ENCODE results near the gene THAP11.
"Not testable (repeated sequence)": the region's sequence is repeated elsewhere in the genome, so short reads cannot be mapped to it uniquely, and the experiment has no call there.

THAP11 gene

GRCh38 chr16:67861877-67862276 lies 19.8 kb downstream of the THAP11 start:
- peaks cover 44% of the 10 kb centered on the region for H3K36me3 ChIP-seq (replicated peaks)
- no peak overlapping the region for H3K4me3 ChIP-seq
- in situ Hi-C loops (cut with MboI; ENCODE audit: low sequenced_read_pairs): no loop called here
- no peaks in the 10 kb centered on the region for H3K4me1 ChIP-seq
- H3K9me3 ChIP-seq: no peaks in the 10 kb centered on the region
- H3K27me3 ChIP-seq (ENCODE audit: low read depth): no peaks in the 10 kb centered on the region
- no peak for DNase-seq (ENCODE audit: low spot score in 2 of 2)

- no peaks in the 10 kb centered on the region for H3K4me1 ChIP-seq
- in situ Hi-C loops (cut with MboI; ENCODE audit: low sequenced_read_pairs): no loop called here
- H3K36me3 ChIP-seq (replicated peaks): peaks cover 54% of the 10 kb centered on the region
- H3K27me3 ChIP-seq (ENCODE audit: low read depth): no peaks in the 10 kb centered on the region
- no peak for DNase-seq (ENCODE audit: low spot score in 2 of 2)
- H3K9me3 ChIP-seq: no peaks in the 10 kb centered on the region
- no peak overlapping the region for H3K4me3 ChIP-seq
These were observed 20.8 kb downstream of the THAP11 start for GRCh38 chr16:67862623-67863583.

- H3K4me3 ChIP-seq; DNase-seq (ENCODE audit: low spot score in 2 of 2); H3K27me3 ChIP-seq (ENCODE audit: low read depth); H3K4me1 ChIP-seq; in situ Hi-C loops (cut with MboI; ENCODE audit: low sequenced_read_pairs); H3K9me3 ChIP-seq: not testable (repeated sequence)
- peaks cover 65% of the 10 kb centered on the region for H3K36me3 ChIP-seq (replicated peaks)
These were observed 21.9 kb downstream of the THAP11 start for GRCh38 chr16:67864044-67864443.

DNA sequence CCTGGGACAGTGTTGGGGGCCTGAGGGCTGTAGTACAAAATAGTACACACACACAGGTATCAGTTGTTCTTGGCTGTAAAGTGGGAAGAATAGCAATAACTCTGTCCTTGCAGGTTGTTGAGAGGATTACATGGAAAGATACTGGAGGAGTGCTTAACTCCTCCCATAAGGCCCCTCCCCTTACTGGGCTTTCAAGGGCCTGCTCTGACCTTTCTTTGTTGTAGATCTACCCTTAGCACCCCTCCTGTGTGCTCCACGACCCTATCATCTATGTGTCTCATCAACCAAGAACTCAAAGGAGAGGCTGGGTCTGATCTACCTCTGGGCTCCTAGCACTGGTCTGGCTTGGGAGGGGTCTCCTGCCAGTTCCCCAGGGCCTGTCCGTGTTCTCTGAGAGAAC lies 22.5 kb downstream of the THAP11 start:
- Histone ChIP-seq H3K27me3 (ENCODE audit: low read depth) (no peaks in the 10 kb centered on the region), H3K9me3 (no peaks in the 10 kb centered on the region), H3K4me3 (no peak overlapping the region), H3K4me1 (no peaks in the 10 kb centered on the region), H3K36me3 (replicated peaks) (peaks cover 71% of the 10 kb centered on the region)
- in situ Hi-C loops (cut with MboI; ENCODE audit: low sequenced_read_pairs): no loop called here
- no peak for DNase-seq (ENCODE audit: low spot score in 2 of 2)

DNA sequence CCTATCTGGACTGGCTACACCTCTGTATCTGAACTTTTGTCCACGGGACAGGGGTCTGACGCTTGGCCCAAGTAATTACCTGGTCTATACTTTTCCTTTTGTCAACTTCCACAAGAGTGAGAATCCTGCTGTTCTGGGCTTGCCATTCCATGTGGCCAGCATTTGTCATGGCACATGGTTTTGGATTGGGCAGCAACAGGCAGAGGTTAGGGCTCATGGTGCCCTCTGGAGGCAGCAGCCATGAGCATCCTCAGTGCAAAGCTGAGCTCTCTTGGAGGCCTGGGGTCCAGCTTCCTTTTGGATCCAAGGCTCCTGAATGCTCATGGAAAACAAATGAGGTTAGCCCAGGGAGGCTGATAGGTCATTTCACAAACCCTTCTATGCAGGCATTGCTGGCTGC lies 23.2 kb downstream of the THAP11 start:
- Histone ChIP-seq H3K36me3 (replicated peaks) (peaks cover 74% of the 10 kb centered on the region), H3K4me3 (no peak overlapping the region), H3K4me1 (no peaks in the 10 kb centered on the region), H3K9me3 (no peaks in the 10 kb centered on the region), H3K27me3 (ENCODE audit: low read depth) (no peaks in the 10 kb centered on the region)
- in situ Hi-C loops (cut with MboI; ENCODE audit: low sequenced_read_pairs): no loop called here
- peak in 1 of 2 experiments; percentile 38 for DNase-seq (ENCODE audit: low spot score in 2 of 2)

DNA sequence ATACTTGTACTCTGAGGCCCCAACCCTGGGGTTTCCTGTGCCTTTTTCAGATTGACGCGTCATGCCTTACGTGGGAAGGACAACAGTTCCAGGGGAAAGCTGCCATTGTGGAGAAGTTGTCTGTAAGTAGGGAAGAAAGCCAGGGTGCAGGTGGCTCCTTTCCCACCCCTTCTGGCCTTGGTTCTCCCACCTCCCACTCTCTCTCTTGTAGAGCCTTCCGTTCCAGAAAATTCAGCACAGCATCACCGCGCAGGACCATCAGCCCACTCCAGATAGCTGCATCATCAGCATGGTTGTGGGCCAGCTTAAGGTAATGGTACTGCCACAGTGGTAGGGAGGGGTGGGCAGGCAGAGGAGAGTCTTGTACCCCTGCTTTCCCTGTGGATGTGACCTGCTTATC lies 26.2 kb downstream of the THAP11 start:
- no peak for DNase-seq (ENCODE audit: low spot score in 2 of 2)
- Histone ChIP-seq H3K9me3 (no peaks in the 10 kb centered on the region), H3K27me3 (ENCODE audit: low read depth) (no peaks in the 10 kb centered on the region), H3K36me3 (replicated peaks) (peaks cover 74% of the 10 kb centered on the region), H3K4me1 (peaks cover 4% of the 10 kb centered on the region; the same call in 1 of the 2 replicates), H3K4me3 (no peak overlapping the region)
- in situ Hi-C loops (cut with MboI; ENCODE audit: low sequenced_read_pairs): no loop called here

DNA sequence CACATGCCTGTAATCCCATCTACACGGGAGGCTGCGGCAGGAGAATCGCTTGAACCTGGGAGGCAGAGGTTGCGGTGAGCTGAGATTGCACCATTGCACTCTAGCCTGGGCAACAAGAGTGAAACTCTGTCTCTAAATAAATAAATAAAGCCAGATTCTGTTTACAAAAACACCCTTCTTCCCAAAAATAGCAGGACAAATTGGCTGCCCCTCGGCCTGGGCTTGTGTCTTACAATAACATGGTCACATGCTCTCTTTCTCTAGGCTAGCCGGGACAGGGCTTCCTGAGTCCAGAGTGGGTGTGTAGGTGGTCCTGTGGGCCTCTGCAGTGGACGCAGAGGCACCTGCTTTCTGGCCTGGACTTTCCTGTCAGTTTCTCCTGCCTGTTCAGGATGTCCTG lies 27.5 kb downstream of the THAP11 start:
- H3K9me3 ChIP-seq: no peaks in the 10 kb centered on the region
- no peaks in the 10 kb centered on the region for H3K27me3 ChIP-seq (ENCODE audit: low read depth)
- H3K36me3 ChIP-seq (replicated peaks): peaks cover 72% of the 10 kb centered on the region
- no peak for DNase-seq (ENCODE audit: low spot score in 2 of 2)
- in situ Hi-C loops (cut with MboI; ENCODE audit: low sequenced_read_pairs): no loop called here
- peaks cover 11% of the 10 kb centered on the region for H3K4me1 ChIP-seq
- no peak overlapping the region for H3K4me3 ChIP-seq

- no peak for DNase-seq (ENCODE audit: low spot score in 2 of 2)
- peaks cover 11% of the 10 kb centered on the region for H3K4me1 ChIP-seq
- H3K36me3 ChIP-seq (replicated peaks): peaks cover 64% of the 10 kb centered on the region
- no peak overlapping the region for H3K4me3 ChIP-seq
- H3K9me3 ChIP-seq: no peaks in the 10 kb centered on the region
- in situ Hi-C loops (cut with MboI; ENCODE audit: low sequenced_read_pairs): no loop called here
- H3K27me3 ChIP-seq (ENCODE audit: low read depth): no peaks in the 10 kb centered on the region
These were observed 29.1 kb downstream of the THAP11 start for GRCh38 chr16:67871256-67871655.

- no peak for DNase-seq (ENCODE audit: low spot score in 2 of 2)
- in situ Hi-C loops (cut with MboI; ENCODE audit: low sequenced_read_pairs): no loop called here
- H3K27me3 ChIP-seq (ENCODE audit: low read depth): no peaks in the 10 kb centered on the region
- peaks cover 11% of the 10 kb centered on the region for H3K4me1 ChIP-seq
- H3K9me3 ChIP-seq: no peaks in the 10 kb centered on the region
- peak overlapping the region; percentile 89; the same call in 1 of the 2 replicates for H3K4me3 ChIP-seq
- H3K36me3 ChIP-seq (replicated peaks): peaks cover 63% of the 10 kb centered on the region
These were observed 30.1 kb downstream of the THAP11 start for GRCh38 chr16:67872131-67872630.

- peak within 1 kb of the TSS; percentile 89 for H3K4me3 ChIP-seq
- peaks cover 11% of the 10 kb centered on the region for H3K4me1 ChIP-seq
- in situ Hi-C loops (cut with MboI; ENCODE audit: low sequenced_read_pairs): no loop called here
- peaks cover 63% of the 10 kb centered on the region for H3K36me3 ChIP-seq (replicated peaks)
- DNase-seq (ENCODE audit: low spot score in 2 of 2): peak; percentile 61 to 88
- no peaks in the 10 kb centered on the region for H3K27me3 ChIP-seq (ENCODE audit: low read depth)
- no peaks in the 10 kb centered on the region for H3K9me3 ChIP-seq
These were observed 30.7 kb downstream of the THAP11 start, which contains the start of gene EDC4 for GRCh38 chr16:67872631-67873434. TSS of gene EDC4 (plus strand) at chr16:67873052. CDS start at chr16:67873262, 210 bp downstream.

DNA sequence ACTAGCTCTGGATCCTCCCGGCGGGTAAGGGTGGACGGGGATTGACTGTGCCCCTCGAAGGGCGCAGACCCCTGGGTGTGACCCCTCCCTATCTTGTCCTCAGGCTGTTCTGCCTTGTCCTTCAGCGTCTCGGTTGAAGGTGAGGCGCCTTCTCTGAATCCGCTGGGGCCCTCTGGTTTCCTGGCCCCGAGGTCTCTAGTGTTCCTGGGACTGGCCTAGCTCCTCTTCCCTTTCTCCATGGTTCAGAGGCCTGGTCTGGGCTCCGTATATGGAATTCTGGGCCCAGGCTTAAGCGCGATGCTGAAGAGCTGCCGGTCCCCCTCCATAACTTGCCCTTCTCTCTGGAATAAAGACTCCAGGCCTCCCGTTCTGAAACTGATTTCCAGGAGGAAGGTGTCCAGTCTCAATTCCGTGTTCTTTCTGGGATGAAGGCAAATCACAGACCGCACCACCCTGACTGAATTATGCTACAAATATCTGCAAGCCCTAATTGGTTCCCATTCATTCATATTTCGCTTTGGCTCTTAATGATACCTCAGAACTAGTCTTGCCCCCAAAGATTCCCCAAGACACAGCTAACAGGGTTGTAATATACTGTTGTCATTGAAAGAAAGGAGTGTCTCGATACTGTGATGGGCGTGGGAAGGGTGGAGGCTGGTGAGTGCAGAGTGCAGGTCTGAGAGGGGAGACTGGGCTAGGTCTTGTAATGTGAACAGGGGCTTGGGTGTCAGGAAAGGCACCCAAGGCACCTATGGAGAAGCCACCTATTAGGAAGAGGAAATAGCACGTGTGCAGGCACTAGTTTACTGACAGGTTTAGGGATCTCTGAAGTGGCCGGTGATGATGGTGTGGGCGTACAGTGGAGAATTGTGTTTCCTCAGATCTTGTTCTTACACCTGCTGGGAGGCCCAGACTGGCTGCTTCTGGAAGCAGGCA lies 31.6 kb downstream of the THAP11 start:
- no peaks in the 10 kb centered on the region for H3K9me3 ChIP-seq
- in situ Hi-C loops (cut with MboI; ENCODE audit: low sequenced_read_pairs): no loop called here
- H3K27me3 ChIP-seq (ENCODE audit: low read depth): no peaks in the 10 kb centered on the region
- H3K4me3 ChIP-seq: peak overlapping the region; percentile 89
- peak in 1 of 2 experiments; percentile 24 for DNase-seq (ENCODE audit: low spot score in 2 of 2)
- H3K4me1 ChIP-seq: peaks cover 11% of the 10 kb centered on the region
- peaks cover 63% of the 10 kb centered on the region for H3K36me3 ChIP-seq (replicated peaks)

DNA sequence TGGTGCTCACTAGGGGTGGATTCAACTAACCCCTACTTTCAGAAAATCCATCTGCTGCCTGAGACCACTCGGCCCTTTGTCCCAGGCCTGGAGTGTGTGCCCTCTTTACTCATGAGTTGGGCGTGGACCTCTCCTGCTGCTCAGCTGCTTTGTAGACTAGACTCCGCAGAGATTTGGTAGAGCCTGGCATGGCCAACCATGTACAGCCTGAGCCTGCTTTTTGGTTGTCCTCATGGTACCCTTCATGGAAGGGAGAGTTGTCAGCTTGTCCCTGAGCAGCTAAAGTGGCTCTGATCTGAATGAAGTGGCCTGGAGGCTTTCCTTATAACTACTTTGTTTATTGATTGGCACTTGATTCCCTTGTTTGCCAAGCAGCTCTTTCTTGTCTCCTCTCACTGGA lies 32.3 kb downstream of the THAP11 start:
- H3K36me3 ChIP-seq (replicated peaks): peaks cover 63% of the 10 kb centered on the region
- in situ Hi-C loops (cut with MboI; ENCODE audit: low sequenced_read_pairs): no loop called here
- H3K4me1 ChIP-seq: peaks cover 11% of the 10 kb centered on the region
- H3K9me3 ChIP-seq: no peaks in the 10 kb centered on the region
- DNase-seq (ENCODE audit: low spot score in 2 of 2): no peak
- H3K4me3 ChIP-seq: peak overlapping the region; percentile 89
- H3K27me3 ChIP-seq (ENCODE audit: low read depth): no peaks in the 10 kb centered on the region

- H3K36me3 ChIP-seq (replicated peaks): peaks cover 66% of the 10 kb centered on the region
- no peaks in the 10 kb centered on the region for H3K27me3 ChIP-seq (ENCODE audit: low read depth)
- in situ Hi-C loops (cut with MboI; ENCODE audit: low sequenced_read_pairs): no loop called here
- DNase-seq (ENCODE audit: low spot score in 2 of 2): no peak
- no peak overlapping the region for H3K4me3 ChIP-seq
- H3K9me3 ChIP-seq: no peaks in the 10 kb centered on the region
- peaks cover 11% of the 10 kb centered on the region for H3K4me1 ChIP-seq
These were observed 34.9 kb downstream of the THAP11 start for GRCh38 chr16:67877064-67877463.

Measured in HAP-1 (cell line).